GM21576 (cell line): ENCODE results near the gene DSG3.

Experiments used
- ATAC-seq: cut with Tn5 transposase; IDR thresholded peaks from one replicate; pipeline ENCODE4 v1.9.1; 2021; ENCODE audit warnings: mild to moderate bottlenecking, moderate library complexity; ENCODE audit not compliant: unreplicated experiment

Gene DSG3

DNA sequence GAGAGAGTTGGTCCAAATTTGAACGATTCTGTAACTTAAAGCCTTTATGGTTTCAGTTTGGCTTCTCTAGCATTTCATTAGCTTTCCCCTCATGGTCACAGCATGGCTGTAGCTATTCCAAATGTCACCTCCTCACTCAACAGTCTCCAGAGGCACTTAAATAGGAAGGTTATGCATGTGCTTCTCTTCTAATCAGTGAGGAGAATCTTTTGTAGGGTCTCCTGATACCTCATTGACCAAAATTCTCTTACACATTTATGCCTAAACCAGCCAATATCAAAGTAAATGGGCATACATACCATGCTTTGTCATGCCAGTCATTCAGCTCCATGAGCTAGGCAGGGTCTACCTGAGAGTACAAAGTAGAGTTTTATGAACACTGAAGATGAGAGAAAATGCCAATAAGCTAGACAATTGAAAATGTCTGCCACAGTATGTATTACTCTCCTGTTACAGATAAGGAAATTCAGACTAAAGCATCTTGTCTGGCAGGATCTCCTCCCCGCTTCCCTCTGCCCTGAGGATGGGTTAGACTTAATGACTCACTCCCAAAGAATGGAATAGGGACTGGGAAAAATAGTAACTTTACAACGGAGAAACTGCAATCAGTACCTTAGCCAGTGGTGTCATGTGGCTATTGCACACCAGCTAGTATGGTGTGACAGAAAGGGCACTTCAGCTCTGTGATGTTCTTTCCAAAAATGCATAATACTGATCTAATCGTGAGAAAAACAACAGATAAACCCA, 65.8 kb downstream of the DSG3 start:
- ATAC-seq: no peak

DNA sequence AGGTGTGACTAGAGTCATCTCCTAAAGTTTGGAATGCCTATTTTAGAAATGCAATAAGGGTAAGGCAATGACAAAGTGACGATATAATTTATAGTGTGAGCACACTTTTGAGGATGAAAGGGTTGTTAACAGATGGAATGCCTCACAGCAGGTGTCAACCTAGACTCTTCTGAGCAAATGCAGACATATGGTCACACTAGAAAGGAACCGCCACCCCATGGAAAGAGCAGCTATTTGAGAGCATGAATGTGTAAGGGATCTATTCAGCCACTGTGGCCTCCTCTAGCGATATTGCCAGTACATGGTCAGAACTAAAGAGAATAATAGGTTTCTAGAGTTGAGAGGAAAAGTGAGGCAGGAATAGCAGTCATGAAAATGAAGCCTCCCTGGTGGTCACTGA, 68.9 kb downstream of the DSG3 start:
- ATAC-seq: no peak

DNA sequence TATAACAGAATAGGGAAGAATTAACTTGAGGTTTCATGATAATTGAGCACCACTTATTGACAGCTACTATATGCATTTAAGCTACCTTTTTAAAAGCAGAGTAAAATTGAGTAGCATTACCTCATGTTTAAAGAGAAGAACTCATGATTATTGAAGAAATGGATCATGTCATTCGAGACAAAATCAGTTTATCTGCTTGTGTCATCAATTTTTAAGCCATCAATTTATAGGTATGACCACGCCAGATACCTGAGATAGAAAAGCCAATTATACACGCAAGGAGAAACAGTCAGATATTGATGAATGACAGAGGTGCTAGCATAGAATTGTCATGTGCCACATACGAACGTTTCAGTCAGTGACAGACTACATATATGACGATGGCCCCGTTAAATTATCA, 78.8 kb downstream of the DSG3 start:
- no peak for ATAC-seq
